Activated CD8-positive, alpha-beta memory T cell treated with anti-CD3 and anti-CD28 coated beads for 1 hour (primary cell): Measurements from ENCODE around the gene ADAMTS17.
A peak's percentile ranks its signal among the peaks of the same experiment; 100 is the strongest.
"Not testable (repeated sequence)": the region's sequence is repeated elsewhere in the genome, so short reads cannot be mapped to it uniquely, and the experiment has no call there.

ENCODE experiments used
- DNase-seq, 2 donors: peaks; one replicate each; pipeline ENCODE4 v3.0.0-alpha.2; 2020; ENCODE audit warnings: low read depth in 1 of 2; ENCODE audit errors: extremely low read depth in 1 of 2

The ADAMTS17 gene

DNA sequence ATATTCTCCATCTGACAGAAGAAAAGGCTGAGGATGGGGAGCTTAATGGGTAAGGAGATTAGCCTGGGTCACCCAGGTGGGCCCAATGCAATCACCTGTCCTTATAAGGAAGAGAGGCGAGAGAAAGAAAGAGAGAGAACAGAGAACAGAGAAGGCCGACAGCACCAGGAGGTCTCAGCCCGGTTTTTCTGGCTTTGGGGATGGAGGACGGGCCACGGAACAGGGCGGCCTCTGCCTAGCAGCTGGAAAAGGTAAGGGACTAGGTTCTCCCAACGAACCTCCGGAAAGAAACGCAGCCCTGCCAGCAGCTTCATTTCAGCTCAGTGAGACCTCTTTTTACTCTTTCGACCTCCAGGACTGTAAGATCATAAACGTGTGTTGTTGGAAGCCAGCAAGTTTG lies 412.5 kb downstream of the ADAMTS17 start:
- no peak for DNase-seq

DNA sequence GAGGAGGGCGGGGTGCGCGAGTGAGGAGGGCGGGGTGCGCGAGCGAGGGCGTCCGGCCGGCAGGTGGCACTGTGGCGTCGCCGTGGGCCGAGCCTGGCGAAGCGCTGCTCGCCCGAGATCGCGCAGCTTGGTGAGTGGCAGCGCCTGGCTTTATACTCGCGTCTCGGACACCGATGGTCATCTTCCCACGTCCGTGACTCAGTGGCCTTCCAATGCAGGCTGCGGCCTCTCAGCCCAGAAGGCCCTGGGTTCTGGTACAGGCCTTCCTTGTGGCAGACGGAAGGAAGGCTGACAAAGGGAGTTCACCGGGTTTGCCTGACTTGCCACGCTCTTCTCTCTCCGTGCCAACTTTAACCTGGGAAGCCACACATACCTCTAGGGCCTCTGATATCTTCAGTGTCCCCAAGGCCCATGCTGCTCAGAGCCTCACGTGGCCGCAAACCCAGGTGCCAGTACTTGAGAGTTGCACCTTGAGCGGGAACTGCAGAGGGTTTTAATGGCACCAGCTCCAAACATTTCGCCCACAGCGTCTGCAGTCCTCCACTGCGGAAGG lies 413.3 kb downstream of the ADAMTS17 start:
- DNase-seq: peak; percentile 59 to 84

DNA sequence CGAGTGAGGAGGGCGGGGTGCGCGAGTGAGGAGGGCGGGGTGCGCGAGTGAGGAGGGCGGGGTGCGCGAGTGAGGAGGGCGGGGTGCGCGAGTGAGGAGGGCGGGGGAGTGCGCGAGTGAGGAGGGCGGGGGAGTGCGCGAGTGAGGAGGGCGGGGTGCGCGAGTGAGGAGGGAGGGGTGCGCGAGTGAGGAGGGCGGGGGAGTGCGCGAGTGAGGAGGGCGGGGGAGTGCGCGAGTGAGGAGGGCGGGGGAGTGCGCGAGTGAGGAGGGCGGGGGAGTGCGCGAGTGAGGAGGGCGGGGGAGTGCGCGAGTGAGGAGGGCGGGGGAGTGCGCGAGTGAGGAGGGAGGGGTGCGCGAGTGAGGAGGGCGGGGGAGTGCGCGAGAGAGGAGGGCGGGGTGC lies 415.2 kb downstream of the ADAMTS17 start:
- not testable (repeated sequence) for DNase-seq

DNA sequence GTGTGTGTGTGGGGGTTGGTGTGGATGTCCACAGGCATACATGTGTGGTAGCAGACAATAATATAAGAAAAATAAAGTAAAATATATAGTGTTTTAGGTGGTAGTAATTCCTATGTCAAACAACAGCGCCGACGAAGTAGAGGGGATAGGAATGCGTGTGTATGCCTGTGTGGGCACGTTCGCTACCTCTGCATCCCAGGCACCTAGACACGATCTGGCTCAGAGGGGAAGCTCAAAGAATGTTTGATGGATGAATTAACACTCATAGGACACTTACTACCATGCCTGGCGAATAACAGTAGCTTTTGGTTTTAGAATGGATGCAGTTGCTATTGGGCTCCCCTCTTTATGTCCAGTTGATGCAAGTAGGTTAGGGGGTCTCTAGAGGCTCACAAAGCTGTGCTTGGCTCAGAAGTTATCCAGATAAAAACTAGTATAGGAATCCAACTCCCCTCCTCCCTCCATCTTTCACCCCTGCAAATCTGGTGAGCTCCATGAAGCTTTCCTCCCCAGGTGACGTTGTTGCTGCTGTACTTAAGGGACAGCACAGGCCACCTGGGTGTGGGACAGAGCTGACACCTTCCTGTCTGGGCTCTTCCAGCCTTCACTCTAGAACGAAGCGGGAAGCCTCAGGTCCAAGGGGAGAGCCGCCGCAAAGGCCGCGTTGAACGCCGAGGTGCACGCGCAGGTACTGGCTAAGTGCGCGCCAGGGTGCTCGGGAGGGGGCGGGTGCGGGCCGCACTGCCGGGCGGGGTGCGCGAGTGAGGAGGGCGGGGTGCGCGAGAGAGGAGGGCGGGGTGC lies 415.9 kb downstream of the ADAMTS17 start:
- DNase-seq: peak; percentile 27 to 61

DNA sequence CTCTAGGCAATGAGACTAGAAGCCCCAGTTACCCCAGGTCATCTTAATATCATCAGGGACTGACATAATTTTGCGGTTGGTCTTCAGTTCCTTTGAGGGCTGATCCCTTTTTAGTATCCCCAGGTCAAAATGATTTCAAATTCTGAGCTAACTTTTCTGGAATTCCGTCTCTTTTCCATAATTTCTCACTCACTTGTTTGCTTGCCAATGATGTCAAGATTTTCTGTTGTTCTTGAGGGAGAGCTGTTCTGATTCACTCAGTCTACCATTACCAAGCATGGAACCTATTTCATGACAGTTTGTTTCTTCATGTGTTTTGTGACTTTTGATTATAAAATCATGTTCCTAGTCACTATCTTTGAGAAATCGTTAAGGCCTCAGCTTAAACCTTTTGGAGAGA lies 418.1 kb downstream of the ADAMTS17 start:
- no peak for DNase-seq
